Right ventricle myocardium superior (tissue), 1 donor: ENCODE results near the gene AMN. TPM values are rescaled to one million over a fixed set of nuclear protein-coding genes. Genes with fewer than 3 reads are reported as not detected.

ENCODE experiments used
- ATAC-seq: fragments of 200-7000 bp; cut with Tn5 transposase; one replicate; pipeline ENCODE4 v1.9.1; 2020; ENCODE audit warnings: mild to moderate bottlenecking; ENCODE audit not compliant: poor library complexity
- DNase-seq: peaks from one replicate; pipeline ENCODE4 v3.0.0-alpha.2; 2020
- intact Hi-C: fragments of 100-400 bp; cut with DNase I; formaldehyde crosslinking; loops from one replicate; pipeline ENCODE4 v1.11.2; 2022
- total RNA-seq: library from RNA; stranded (reverse); fragmentation: NEBNext Ultra II Directional; extraction: Animal tissue kit (Norgen Biotek cat#: 25700); gene quantifications from one replicate; pipeline ENCODE4 v1.2.1, GENCODE V29; 2021
- donor health status: DM: no; HTN: yes; CAD: no; lungs with severe emphysema.

The AMN gene
- total RNA-seq, 1 donor from 2014 or later = not detected

DNA sequence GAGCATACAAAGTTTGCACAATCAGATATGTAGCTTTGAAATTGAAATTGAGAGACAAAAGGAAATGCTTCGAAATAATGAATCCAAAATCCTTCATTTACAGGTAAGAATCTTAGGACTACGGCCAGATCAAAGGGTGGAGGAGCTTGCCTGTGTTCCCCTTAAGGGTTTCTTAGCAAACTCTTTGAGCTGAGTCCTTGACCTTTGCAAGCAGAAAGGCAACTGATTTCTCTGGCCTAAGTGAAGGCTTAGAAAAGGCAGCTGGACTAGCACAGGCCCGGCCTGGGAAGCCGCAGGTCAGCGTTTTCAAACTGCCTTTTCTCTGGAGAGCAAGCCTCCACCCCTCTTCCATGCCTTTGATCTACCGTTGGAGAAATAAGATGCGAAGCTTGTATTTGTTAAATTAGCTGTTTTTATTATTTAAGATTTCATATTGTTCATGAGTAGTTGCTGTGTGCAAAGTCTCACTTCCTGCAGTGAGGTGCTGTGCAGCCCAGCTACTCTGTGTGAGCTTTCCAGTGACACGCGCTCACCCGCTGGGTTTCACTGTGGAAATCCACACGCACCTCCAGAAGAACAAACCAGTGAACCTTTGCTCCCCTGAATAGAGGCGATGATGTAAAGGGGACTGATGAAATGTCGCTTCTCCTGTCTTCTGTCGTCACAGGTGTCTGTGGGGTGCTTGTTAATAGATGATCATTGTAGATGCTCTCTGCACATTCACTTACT, 25.0 kb upstream of the AMN start:
- ATAC-seq = no peak
- intact Hi-C loops = no loop called here
- no peak for DNase-seq

DNA sequence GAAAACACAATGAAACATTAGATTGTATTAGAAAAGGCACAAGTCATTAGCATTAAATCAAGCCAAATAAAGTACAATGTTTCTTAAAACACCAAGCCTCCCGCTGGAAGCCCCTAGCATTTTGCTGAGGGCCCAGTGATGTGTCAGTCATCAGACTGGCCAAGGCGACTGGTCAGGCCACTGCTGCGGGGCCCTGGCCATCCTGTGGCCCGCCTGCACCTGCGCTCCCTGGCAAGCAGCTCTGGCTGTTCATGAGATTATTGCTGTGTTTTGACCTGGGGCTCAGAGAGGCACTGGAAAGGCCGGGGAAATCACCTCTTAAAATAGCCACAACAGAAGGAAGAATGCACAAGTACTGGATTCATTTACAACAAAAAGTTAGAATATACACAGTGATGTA, 24.2 kb upstream of the AMN start:
- DNase-seq = no peak
- intact Hi-C loops = no loop called here
- ATAC-seq = no peak

DNA sequence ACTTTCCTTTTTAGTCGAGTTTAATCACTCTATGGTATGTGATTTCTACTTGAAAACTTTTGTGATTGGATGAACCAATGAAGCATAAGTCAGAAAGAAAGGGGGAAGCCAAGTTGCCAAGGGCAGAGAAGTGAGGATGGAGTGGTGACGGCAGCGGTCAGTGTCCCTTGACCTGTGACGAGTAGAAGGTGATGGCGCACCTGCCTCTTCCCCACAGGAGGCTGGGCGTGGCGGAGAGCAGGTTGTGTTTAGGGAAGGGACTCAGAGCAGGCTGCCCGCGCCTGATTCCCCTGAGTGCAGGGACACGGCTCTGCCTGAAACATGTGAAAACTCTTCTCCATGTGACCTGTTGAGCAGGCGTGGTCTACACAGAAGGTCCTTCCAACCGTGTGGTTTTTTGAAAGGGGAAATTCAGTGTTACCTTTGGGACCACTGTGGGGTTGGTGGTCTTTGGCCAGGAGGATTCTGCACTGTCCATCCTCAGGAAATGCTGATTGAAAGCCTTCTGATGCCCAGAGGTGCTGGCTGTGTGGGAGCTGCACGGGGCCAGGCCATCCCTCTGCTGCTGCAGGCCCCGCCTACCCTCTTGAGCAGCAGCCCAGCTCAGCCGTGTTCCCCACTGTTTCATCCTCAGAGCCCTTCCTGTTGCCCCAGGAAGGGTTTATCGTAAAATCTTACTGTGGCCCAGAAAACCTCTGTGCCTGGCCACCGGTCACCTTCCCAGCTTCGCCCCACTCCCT, 23.5 kb upstream of the AMN start:
- DNase-seq (no peak), ATAC-seq (no peak)
- intact Hi-C loops = no loop called here

DNA sequence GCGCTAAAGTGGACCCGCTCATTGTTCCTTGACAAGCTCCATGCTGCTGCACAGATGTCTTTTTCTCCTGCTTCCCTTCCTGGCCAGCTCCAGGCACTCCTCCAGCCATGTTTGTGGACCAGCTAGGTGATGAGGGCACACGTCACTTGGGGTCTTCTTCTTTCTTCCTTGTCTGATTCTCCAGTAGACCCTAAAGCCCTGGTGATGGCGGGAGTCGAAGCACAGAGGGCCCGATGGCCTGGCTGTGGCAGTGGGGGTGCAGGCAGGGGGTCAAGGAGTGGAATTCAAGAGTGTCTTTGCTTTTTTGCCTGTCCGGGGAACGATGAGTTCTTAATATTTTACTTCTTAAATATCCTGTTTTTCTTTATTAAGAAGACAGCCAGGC, 23.0 kb upstream of the AMN start:
- ATAC-seq (no peak), DNase-seq (no peak)
- intact Hi-C loops = no loop called here

DNA sequence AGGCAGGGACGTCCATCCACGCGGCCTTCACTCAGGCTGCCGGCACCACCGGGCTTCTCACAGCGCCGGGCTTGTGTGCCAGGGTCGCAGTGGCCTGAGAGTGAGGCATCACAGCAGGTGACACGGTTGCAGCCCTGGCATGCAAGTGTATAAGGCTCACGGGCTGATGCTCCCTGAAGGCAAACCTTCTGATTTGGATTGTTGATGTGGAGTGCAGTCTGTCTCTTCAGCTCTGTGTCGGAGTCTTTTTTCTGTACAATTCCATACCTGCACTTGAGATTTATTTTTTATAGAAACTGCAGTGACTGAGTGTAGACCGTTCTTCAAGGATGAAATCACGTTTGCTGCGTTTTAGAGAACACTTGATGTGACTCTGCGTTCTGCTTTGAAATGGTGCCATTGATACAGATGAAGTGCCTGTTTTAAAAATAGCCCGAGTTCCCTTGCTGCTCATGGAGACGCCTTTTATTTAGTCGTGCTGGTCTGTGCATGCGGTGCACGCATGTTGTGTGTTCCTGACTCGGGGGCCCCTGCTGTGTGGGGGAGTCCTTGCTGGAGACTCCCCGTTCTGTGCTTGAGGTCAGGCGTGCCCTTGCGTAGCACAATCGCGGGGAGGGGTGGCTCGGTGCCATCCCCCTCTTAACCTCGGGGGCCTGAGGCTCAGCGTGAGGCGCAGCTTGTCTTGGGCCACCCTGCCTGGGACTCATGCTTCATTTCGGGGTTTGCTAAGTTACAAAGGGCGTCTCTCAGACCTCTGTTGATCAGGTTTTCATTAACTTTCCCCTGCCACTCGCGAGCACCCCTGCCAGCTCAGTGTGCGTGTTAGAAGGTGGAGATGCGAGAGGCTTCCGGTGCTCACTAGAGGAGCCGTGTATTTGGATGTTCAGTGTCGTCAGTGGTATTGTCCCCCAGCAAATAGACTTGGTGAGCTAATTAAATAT, 21.6 kb upstream of the AMN start:
- intact Hi-C loops = loop anchor here (10.0 kb wide), 1 partner anchor 76 kb away; no protein-coding TSS in a partner anchor
- no peak for DNase-seq
- peak; percentile 75 for ATAC-seq

DNA sequence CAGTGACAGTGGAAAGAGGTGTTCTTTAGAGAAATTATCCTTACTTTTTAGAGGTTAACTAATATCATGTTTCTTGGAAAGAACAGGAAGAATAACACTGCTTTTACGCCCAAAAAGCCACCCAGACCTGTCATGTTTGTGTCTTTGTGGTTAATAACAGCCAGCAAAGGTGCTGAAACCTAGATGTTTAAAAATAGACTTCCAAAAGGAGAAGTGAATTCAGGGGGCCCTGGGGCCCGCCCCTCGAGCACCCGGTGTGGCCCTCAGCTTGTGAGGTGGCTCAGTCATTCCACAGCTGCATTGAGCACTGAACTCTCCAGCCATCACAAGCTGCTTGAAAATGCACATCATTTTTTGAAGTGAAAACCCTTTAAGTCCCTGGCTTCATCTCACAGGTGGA, 20.8 kb upstream of the AMN start:
- DNase-seq = no peak
- intact Hi-C loops = loop anchor here (10.0 kb wide), 1 partner anchor 77 kb away; no protein-coding TSS in a partner anchor
- ATAC-seq = no peak

DNA sequence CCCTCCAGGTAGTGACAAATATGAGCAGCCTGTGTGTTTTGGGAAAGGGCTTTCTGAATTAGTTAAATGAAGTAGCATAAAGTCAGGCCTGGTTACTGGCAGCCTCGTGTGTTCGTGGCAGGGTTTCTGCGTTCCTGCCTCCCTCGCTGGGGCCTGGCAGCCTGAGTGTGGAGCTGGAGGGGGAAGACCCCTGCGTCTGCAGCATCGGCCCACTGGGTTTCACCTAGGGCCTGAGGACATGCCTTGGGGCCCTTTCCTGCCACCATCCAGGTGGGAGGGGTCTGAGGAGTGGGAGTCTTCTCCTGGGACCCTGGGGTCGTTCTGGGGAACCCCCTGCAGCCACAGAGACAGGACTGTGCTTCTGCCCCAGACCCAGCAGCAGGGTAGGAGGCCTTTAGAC, 20.4 kb upstream of the AMN start:
- intact Hi-C loops = loop anchor here (10.0 kb wide), 1 partner anchor 77 kb away; no protein-coding TSS in a partner anchor
- DNase-seq = no peak
- ATAC-seq = no peak

DNA sequence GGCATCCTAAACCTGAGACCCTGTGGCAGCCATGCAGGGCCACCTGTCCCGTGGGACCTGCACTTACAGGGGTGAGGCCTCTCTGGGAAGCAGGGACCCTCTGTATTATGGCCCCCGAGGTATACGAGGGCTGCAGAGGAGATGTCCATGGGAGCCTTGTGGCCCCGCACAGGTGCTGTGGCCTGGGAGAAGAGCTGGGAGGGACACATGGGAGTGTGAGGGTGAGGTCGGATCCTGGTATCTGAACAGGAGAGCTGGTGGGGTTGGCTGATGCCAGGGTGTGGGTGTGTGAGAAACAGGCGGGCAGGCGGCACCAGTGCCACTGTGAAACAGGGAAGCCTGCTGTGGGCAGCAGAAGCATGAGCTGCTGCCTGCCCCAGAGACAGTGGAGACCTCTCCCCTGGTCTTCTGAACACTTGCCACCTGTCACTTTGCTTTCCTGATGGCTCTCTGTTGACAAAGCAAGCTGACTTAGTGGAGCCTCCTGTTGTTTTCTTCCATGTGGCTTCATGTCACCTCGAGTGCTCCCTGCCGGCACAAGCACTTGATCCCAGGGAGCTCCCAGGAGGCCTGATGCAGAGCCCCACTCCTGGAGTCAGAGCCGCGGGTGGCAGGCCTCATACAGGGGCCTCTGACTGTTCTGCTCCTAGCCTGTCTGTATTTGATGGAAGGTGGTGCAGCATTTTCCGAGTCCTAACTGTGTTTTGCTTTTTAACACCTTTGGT, 19.8 kb upstream of the AMN start:
- ATAC-seq (no peak), DNase-seq (no peak)
- intact Hi-C loops = loop anchor here (10.0 kb wide), 1 partner anchor 78 kb away; no protein-coding TSS in a partner anchor

DNA sequence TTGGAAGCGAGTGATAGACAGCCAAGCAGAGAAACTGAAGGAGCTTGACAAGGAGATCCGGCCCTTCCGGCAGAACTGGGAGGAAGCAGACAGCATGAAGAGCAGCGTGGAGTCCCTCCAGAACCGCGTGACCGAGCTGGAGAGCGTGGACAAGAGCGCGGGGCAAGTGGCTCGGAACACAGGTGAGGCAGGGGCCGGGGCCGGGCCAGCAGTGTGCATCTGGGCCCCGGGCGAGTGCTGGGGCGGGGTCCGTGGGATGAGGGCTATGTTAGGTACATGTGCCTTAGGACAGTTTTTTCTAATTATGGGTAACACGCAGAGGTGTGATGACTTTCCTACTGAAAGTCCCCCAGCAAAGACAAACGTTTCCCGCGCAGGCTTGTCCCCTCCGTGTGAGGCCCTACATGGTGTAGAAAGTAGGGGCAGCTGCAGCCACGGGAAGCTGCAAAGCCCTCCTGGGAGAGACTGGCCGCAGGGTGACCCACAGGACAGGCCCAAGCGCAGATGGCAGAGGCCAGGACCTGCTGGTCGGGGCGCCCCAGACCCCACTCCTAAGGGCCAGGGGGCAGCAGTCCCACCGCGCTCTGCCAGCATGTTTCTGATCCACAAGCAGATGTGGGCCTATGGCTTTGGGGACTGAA, 19.1 kb upstream of the AMN start:
- ATAC-seq = no peak
- no peak for DNase-seq
- intact Hi-C loops = loop anchor here (10.0 kb wide), 1 partner anchor 79 kb away; no protein-coding TSS in a partner anchor

DNA sequence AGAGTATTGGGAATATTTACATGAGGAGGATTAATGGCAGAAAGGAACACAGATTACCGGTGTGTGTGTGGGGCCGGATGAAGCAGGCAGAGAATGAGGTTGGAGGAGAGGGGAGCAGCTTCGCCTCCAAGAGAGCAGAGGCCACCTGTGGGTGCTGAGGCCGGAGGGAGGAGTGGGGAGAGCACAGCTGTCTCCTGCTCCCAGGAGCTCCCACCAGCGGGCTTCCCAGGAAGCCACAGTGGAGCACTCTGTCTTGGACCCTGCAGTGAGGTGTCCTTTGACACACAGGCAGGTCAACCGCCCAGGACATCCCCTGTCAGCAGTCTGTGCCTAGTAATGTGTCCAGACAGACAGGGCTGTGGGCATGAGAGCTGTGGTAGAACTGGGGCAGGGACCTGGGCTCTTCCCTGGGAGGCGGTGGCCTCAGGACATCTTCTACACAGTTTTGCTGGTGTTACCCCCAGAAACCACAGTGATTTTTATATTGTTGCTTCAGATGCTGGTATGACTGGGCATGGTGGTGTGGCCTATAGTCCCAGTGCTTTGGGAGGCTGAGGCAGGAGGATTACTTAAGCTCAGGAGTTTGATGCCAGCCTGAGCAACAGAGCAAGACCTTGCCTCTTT, 18.5 kb upstream of the AMN start:
- DNase-seq = no peak
- intact Hi-C loops = loop anchor here (10.0 kb wide), 1 partner anchor 79 kb away; no protein-coding TSS in a partner anchor
- no peak for ATAC-seq

DNA sequence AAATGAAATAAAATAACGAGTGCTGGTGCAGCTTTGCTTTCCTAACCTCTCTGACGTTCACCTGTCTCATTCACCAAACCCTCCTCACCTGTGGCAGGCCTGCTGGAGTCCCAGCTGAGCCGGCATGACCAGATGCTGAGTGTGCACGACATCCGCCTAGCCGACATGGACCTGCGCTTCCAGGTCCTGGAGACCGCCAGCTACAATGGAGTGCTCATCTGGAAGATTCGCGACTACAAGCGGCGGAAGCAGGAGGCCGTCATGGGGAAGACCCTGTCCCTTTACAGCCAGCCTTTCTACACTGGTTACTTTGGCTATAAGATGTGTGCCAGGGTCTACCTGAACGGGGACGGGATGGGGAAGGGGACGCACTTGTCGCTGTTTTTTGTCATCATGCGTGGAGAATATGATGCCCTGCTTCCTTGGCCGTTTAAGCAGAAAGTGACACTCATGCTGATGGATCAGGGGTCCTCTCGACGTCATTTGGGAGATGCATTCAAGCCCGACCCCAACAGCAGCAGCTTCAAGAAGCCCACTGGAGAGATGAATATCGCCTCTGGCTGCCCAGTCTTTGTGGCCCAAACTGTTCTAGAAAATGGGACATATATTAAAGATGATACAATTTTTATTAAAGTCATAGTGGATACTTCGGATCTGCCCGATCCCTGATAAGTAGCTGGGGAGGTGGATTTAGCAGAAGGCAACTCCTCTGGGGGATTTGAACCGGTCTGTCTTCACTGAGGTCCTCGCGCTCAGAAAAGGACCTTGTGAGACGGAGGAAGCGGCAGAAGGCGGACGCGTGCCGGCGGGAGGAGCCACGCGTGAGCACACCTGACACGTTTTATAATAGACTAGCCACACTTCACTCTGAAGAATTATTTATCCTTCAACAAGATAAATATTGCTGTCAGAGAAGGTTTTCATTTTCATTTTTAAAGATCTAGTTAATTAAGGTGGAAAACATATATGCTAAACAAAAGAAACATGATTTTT, 17.1 kb upstream of the AMN start:
- intact Hi-C loops = loop anchor here (10.0 kb wide), 1 partner anchor 81 kb away; no protein-coding TSS in a partner anchor
- ATAC-seq (no peak), DNase-seq (peak; percentile 10)

DNA sequence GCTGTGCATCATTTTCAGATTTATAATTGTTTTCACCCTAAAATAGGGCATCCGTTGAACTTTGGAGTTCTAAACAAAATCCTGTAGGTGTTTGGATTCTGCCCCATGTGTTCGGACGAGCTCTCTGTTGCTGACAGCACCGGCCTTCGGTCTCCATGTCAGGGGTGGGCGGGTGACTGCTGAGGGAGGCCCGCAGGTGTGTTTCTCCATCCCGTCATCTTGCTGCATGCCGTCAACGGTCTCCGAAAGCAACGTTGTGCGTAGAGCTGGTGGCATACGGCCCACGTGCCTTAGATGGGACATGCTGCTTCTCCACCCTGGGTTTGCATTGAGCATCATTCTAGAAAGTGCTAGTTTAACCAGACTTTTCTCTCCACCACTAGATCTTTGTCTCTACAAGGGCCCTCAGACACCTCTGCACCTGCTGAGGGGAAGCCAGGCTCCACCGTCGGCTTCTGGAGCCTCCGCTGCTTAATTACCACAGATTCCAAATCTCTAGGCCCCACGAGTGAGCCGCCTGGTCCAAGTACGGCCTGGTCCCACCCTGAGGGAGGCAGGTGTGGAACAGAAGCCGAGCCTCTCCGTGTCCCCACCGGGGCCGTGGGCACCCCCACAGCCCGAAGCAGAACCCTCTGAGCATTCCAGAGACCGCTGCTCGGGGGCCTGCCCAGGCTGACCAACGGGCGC, 15.7 kb upstream of the AMN start:
- DNase-seq (peak; percentile 36), ATAC-seq (no peak)
- intact Hi-C loops = loop anchor here (10.0 kb wide), 1 partner anchor 82 kb away; no protein-coding TSS in a partner anchor

DNA sequence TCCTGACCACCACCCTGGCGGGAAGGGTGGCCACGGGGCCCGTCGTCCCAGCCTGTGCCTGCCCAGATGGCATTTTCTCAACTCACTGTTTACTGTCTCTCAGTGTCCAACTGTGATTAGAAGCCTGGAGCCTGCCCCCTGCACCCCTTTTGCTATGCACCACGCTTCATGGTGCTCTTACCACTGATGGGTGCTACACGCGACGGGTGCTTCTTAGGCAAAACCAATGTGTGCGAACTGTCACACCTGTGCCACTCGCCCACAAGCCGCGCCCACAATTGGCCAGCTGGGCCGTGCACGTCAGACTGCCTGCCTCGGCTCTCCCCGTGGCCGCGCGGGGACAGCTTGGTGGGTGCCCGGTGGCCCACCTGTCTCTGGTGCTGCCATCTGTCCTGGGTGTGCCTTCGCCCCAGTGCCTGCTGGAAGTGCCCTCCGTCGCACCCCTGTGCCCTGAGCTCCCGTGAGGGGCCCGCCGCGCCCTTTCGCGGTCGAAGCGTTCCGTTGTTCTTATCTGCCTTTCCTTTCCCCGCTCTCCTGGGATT, 15.1 kb upstream of the AMN start:
- DNase-seq = peak; percentile 24
- intact Hi-C loops = loop anchor here (10.0 kb wide), 1 partner anchor 83 kb away; no protein-coding TSS in a partner anchor
- no peak for ATAC-seq

DNA sequence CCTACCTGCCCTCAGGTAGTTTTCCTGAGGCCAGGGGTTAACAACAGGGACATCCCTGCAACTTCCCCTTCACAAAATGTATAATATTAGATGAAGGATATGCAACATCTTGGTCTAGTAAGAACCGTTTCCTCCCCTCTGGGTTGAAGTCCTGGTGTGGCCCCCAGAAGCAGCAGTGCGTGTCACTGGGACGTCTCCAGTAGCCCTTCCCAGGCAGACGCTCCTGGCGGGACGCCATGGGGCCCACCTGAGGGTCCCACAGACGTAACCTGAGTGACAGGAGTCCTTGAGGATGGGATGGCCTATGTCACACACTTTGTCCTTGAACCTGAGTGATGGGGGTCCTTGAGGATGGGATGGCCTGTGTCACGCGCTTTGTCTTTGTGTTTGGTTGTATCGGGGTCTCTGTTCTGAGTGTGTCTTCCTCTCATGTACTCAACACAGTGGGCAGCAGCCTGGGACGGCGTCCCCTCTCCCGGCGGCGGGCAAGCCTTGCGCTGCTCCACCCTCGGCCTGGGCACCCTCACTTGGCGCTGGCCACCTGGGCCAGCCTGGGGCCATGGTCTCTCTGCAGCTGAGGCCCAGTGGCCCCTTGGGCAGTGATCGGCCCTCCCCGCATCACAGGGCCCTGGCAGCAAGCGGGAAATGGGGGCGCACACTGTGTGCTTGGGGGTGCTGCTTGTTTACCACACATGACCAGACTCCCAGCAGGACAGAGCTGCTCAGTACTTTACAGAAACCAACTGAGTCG, 14.3 kb upstream of the AMN start:
- DNase-seq = peak; percentile 41
- intact Hi-C loops = loop anchor here (10.0 kb wide), 1 partner anchor 83 kb away; no protein-coding TSS in a partner anchor

More for the DNA sequence above, 14.3 kb upstream of the AMN start:
- ATAC-seq = no peak
